SK-N-SH (cell line): ENCODE measurements around the gene PPP1R1C. TPM values are rescaled to one million over a fixed set of nuclear protein-coding genes. Genes with fewer than 3 reads are reported as not detected.
A peak's percentile ranks its signal among the peaks of the same experiment; 100 is the strongest.

Experiments used
- CTCF ChIA-PET: fragments of 300-600, 350-600 bp; formaldehyde crosslinking; extraction: SDS; loops from one replicate; lab custom pipeline; 2021; lab: Yijun Ruan, JAX
- POLR2A ChIA-PET: fragments of 350-600 bp; sonication (Branson Sonifier 250); formaldehyde crosslinking; extraction: SDS; loops from one replicate; lab custom pipeline; 2020; ENCODE audit warnings: antibody characterized with exemption, inconsistent platforms; lab: Yijun Ruan, JAX
- DNase-seq: peaks from one replicate; pipeline ENCODE4 v3.0.0; 2012
- H2AFZ ChIP-seq: fragments of 200-600 bp; sonication (generic); 2 replicates; pipeline ENCODE4 v1.8.1; 2016; ENCODE audit warnings: antibody characterized with exemption, mild to moderate bottlenecking, low read depth
- H3F3A ChIP-seq: fragments of 200-600 bp; sonication (generic); replicated peaks from 2 replicates; pipeline ENCODE3; 2016; ENCODE audit warnings: antibody characterized with exemption, mild to moderate bottlenecking; ENCODE audit not compliant: insufficient read depth
- H3K27ac ChIP-seq, 2 experiments: fragments of 200-500 bp in 1 of 2; fragments of 200-600 bp in 1 of 2; sonication (Bioruptor generic) in 1 of 2; sonication (generic), shearing (Covaris generic) in 1 of 2; 2 replicates each; pipeline versions ENCODE4 v1.5.1 to v1.6.1; 2014 to 2016; ENCODE audit warnings: low read depth in 2 of 2, inconsistent platforms in 1 of 2, low read length in 1 of 2, mild to moderate bottlenecking in 1 of 2, mixed read lengths in 1 of 2
- H3K27me3 ChIP-seq: fragments of 200-600 bp; sonication (generic), shearing (Covaris generic); 2 replicates; pipeline ENCODE4 v1.6.1; 2016; ENCODE audit warnings: mixed run types; ENCODE audit not compliant: insufficient read depth
- H3K36me3 ChIP-seq, 2 experiments: fragments of 200-500 bp in 1 of 2; fragments of 200-600 bp in 1 of 2; sonication (Bioruptor generic) in 1 of 2; sonication (generic) in 1 of 2; replicated peaks in 1 of 2; 2 replicates each; pipeline versions ENCODE3 to v1.5.1; 2014 to 2016; ENCODE audit warnings: low read length in 1 of 2, mild to moderate bottlenecking in 1 of 2; ENCODE audit not compliant: insufficient read depth in 2 of 2, control insufficient read depth in 1 of 2
- H3K4me1 ChIP-seq, 2 experiments: fragments of 200-500 bp in 1 of 2; fragments of 200-600 bp in 1 of 2; sonication (Bioruptor generic) in 1 of 2; sonication (generic), shearing (Covaris generic) in 1 of 2; 2 replicates each; pipeline versions ENCODE4 v1.5.1 to v1.6.1; 2014 to 2016; ENCODE audit warnings: low read depth in 1 of 2, low read length in 1 of 2, mixed run types in 1 of 2; ENCODE audit not compliant: insufficient read depth in 2 of 2, control insufficient read depth in 1 of 2
- H3K4me2 ChIP-seq: fragments of 200-600 bp; sonication (generic), shearing (Covaris generic); 2 replicates; pipeline ENCODE4 v1.6.1; 2017; ENCODE audit warnings: mixed run types
- H3K4me3 ChIP-seq, 2 experiments: fragments of 200-500 bp in 1 of 2; fragments of 200-600 bp in 1 of 2; sonication (Bioruptor generic) in 1 of 2; sonication (generic), shearing (Covaris generic) in 1 of 2; 2 replicates each; pipeline versions ENCODE4 v1.5.1 to v1.8.1; 2014 to 2016; ENCODE audit warnings: low read depth in 2 of 2, inconsistent platforms in 1 of 2, low read length in 1 of 2, mild to moderate bottlenecking in 1 of 2, mixed read lengths in 1 of 2, moderate library complexity in 1 of 2
- H3K79me2 ChIP-seq: fragments of 200-600 bp; sonication (generic); 2 replicates; pipeline ENCODE4 v1.8.1; 2017; ENCODE audit warnings: mild to moderate bottlenecking; ENCODE audit not compliant: insufficient read depth
- H3K9ac ChIP-seq: fragments of 200-600 bp; sonication (generic); 2 replicates; pipeline ENCODE4 v1.6.1; 2017; ENCODE audit warnings: mixed run types
- H3K9me2 ChIP-seq: fragments of 200-600 bp; sonication (generic); 2 replicates; pipeline ENCODE4 v1.6.1; 2017; ENCODE audit warnings: mixed run types
- H3K9me3 ChIP-seq: fragments of 200-600 bp; sonication (generic); 2 replicates; pipeline ENCODE4 v1.6.1; 2017; ENCODE audit warnings: mixed run types, mild to moderate bottlenecking, moderate library complexity
- H4K20me1 ChIP-seq: fragments of 200-600 bp; sonication (generic); 2 replicates; pipeline ENCODE4 v1.6.1; 2017; ENCODE audit warnings: mild to moderate bottlenecking, mixed run types; ENCODE audit not compliant: insufficient read depth
- CHD2 ChIP-seq: fragments of 150-350 bp; IDR thresholded peaks from 2 replicates; pipeline ENCODE4 v1.6.1; 2018; ENCODE audit warnings: low read length; ENCODE audit not compliant: partially characterized antibody
- EZH2phosphoT487 ChIP-seq: fragments of 200-600 bp; sonication (generic); IDR thresholded peaks from 2 replicates; pipeline ENCODE4 v1.6.1; 2017; ENCODE audit warnings: low read depth, mixed run types, mild to moderate bottlenecking, antibody characterized with exemption, moderate library complexity, borderline replicate concordance
- FOSL2 ChIP-seq: IDR thresholded peaks from 2 replicates; pipeline ENCODE4 v1.4.0; 2012; ENCODE audit warnings: low read depth, mild to moderate bottlenecking, moderate library complexity, borderline replicate concordance
- FOXJ3 ChIP-seq: sonication (generic); formaldehyde crosslinking; IDR thresholded peaks from 2 replicates; pipeline ENCODE4 v1.5.1; 2020; ENCODE audit warnings: mild to moderate bottlenecking, missing genetic modification reagents
- JUND ChIP-seq: IDR thresholded peaks from 2 replicates; pipeline ENCODE4 v1.4.0; 2012
- POLR2AphosphoS5 ChIP-seq: IDR thresholded peaks from 2 replicates; pipeline ENCODE4 v1.6.1; 2012; ENCODE audit warnings: low read depth, low read length
- SMC3 ChIP-seq: IDR thresholded peaks from 2 replicates; pipeline ENCODE4 v1.6.1; 2012; ENCODE audit warnings: low read depth, low read length, improper control_type of control experiment
- TAF1 ChIP-seq: IDR thresholded peaks from 2 replicates; pipeline ENCODE4 v1.6.1; 2012; ENCODE audit warnings: low read depth, mild to moderate bottlenecking, low read length, moderate library complexity, borderline replicate concordance
- TCF12 ChIP-seq: IDR thresholded peaks from 2 replicates; pipeline ENCODE4 v1.4.0; 2012
- WGBS: methylation state at CpG from one replicate; pipeline ENCODE4 v1.1.6; 2017; ENCODE audit warnings: low lambda C conversion rate; 5-methylcytosine and 5-hydroxymethylcytosine counted together
- polyA plus RNA-seq, 3 experiments: library from polyadenylated mRNA; depleted of rRNA; stranded (reverse); fragments of >200 nt; gene quantifications; 2 replicates each; pipeline ENCODE4 v1.2.3, GENCODE V29; 2012
- TF ChIP-seq, protein P1 (sequence below): IDR thresholded peaks from 2 replicates; pipeline ENCODE4 v1.4.0; 2012; ENCODE audit warnings: low read depth, borderline replicate concordance
- TF ChIP-seq, protein P2 (sequence below): fragments of 200-600 bp; sonication (generic); IDR thresholded peaks from 2 replicates; pipeline ENCODE4 v1.6.1; 2017; ENCODE audit warnings: antibody characterized with exemption, mild to moderate bottlenecking, moderate library complexity
- TF ChIP-seq, protein P3 (sequence below): IDR thresholded peaks from 2 replicates; pipeline ENCODE4; 2012

Gene PPP1R1C
- polyA plus RNA-seq, 1 of the 3 experiments (the other 2 are of a cell fraction): 0.41 TPM

DNA sequence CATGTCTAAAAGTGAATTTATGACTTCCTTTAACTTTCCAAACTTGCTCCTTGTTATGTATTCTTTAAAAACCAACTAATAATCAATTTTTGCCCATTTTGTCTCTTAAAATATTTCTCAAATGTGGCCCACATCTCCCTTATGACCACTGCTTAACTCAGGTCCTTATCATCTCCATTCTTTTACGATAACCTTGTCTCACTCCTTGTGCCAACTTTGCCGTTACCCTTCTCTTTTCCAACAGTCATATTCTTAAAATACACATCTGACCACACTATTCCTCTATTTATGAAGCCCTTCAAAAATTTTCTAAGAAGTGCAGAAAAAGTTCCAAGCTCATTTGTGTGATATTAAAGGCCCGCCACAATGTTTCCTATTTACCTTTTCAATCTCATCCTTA is 47.8 kb downstream of the PPP1R1C start:
- Histone ChIP-seq H3K9me2 (no peaks in the 10 kb centered on the region), H3K27ac (no peak overlapping the region), H3K9ac (no peak overlapping the region), H3K36me3 (no peaks in the 10 kb centered on the region), H3K4me2 (no peak overlapping the region), H3K4me1 (no peaks in the 10 kb centered on the region), H3K9me3 (no peaks in the 10 kb centered on the region), H2AFZ (no peak overlapping the region), H3K27me3 (no peaks in the 10 kb centered on the region)
- no peak for DNase-seq
- no peak for TF ChIP-seq CHD2
- TF ChIP-seq FOXJ3 (CRISPR knock-in tag): no peak
- TF ChIP-seq SMC3: no peak
- TF ChIP-seq, protein P1, sequence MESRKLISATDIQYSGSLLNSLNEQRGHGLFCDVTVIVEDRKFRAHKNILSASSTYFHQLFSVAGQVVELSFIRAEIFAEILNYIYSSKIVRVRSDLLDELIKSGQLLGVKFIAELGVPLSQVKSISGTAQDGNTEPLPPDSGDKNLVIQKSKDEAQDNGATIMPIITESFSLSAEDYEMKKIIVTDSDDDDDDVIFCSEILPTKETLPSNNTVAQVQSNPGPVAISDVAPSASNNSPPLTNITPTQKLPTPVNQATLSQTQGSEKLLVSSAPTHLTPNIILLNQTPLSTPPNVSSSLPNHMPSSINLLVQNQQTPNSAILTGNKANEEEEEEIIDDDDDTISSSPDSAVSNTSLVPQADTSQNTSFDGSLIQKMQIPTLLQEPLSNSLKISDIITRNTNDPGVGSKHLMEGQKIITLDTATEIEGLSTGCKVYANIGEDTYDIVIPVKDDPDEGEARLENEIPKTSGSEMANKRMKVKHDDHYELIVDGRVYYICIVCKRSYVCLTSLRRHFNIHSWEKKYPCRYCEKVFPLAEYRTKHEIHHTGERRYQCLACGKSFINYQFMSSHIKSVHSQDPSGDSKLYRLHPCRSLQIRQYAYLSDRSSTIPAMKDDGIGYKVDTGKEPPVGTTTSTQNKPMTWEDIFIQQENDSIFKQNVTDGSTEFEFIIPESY: no peak
- TF ChIP-seq, protein P2, sequence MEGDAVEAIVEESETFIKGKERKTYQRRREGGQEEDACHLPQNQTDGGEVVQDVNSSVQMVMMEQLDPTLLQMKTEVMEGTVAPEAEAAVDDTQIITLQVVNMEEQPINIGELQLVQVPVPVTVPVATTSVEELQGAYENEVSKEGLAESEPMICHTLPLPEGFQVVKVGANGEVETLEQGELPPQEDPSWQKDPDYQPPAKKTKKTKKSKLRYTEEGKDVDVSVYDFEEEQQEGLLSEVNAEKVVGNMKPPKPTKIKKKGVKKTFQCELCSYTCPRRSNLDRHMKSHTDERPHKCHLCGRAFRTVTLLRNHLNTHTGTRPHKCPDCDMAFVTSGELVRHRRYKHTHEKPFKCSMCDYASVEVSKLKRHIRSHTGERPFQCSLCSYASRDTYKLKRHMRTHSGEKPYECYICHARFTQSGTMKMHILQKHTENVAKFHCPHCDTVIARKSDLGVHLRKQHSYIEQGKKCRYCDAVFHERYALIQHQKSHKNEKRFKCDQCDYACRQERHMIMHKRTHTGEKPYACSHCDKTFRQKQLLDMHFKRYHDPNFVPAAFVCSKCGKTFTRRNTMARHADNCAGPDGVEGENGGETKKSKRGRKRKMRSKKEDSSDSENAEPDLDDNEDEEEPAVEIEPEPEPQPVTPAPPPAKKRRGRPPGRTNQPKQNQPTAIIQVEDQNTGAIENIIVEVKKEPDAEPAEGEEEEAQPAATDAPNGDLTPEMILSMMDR: no peak
- no peak for TF ChIP-seq POLR2AphosphoS5
- TF ChIP-seq EZH2phosphoT487: no peak
- TF ChIP-seq, all 33 proteins: peak for 0
- POLR2A ChIA-PET: no interaction called here
- H3K79me2 ChIP-seq: no peaks in the 10 kb centered on the region
- H4K20me1 ChIP-seq: no peaks in the 10 kb centered on the region
- no peaks in the 10 kb centered on the region for H3F3A ChIP-seq
- 89% methylated on average over 3 of the region's 3 CpGs for WGBS
- CTCF ChIA-PET: no interaction called here
- no peak overlapping the region for H3K4me3 ChIP-seq

DNA sequence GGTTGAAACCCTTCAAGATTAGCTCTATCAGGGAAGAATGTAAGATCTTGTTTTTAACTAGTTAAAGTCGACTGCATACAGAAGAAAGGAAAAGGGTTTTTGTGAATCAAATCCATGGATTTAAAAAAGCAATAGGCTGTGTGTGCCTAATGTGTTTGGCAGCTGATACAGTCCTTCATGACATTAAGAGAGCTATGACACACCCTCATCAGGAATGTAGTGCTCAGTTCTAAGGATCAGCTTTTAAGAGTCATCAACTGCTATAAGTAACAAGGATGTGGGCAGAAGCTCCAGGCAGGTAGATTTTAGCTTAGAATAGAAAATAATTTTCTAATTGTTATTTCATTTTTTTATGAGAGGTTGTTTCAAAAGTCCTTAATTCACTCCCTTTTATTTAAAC is 52.9 kb downstream of the PPP1R1C start:
- DNase-seq: no peak
- Histone ChIP-seq H3K4me3 (no peak overlapping the region), H3K9me2 (no peaks in the 10 kb centered on the region), H3K9ac (no peak overlapping the region)
- WGBS: 25% methylated on average over 1 of the region's 1 CpG
- CTCF ChIA-PET: interaction anchor here (0.6 to 1.2 kb wide), 3 partner anchors 20 to 135 kb away, joined by 3 read pairs; no protein-coding TSS in a partner anchor
- 0 out of 2 replicates have a peak, but pooled peaks have one; percentile 11 for TF ChIP-seq TCF12
- TF ChIP-seq TAF1: no peak
- TF ChIP-seq JUND: peak; percentile 33; the same call in 1 of the 2 replicates
- TF ChIP-seq, protein P3, sequence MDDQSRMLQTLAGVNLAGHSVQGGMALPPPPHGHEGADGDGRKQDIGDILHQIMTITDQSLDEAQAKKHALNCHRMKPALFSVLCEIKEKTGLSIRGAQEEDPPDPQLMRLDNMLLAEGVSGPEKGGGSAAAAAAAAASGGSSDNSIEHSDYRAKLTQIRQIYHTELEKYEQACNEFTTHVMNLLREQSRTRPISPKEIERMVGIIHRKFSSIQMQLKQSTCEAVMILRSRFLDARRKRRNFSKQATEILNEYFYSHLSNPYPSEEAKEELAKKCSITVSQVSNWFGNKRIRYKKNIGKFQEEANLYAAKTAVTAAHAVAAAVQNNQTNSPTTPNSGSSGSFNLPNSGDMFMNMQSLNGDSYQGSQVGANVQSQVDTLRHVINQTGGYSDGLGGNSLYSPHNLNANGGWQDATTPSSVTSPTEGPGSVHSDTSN: peak; percentile 21; the same call in 1 of the 2 replicates
- TF ChIP-seq FOSL2: peak; percentile 18
- TF ChIP-seq, all 33 proteins: peak for 4
- no peak overlapping the region for H3K27ac ChIP-seq
- no peaks in the 10 kb centered on the region for H3K79me2 ChIP-seq
- no peaks in the 10 kb centered on the region for H4K20me1 ChIP-seq
- no peaks in the 10 kb centered on the region for H3K27me3 ChIP-seq
- no peaks in the 10 kb centered on the region for H3K4me1 ChIP-seq
- no peaks in the 10 kb centered on the region for H3K36me3 ChIP-seq
- H3K9me3 ChIP-seq: no peaks in the 10 kb centered on the region
- H3F3A ChIP-seq: peaks cover 6% of the 10 kb centered on the region
- POLR2A ChIA-PET: no interaction called here
- no peak overlapping the region for H3K4me2 ChIP-seq
- H2AFZ ChIP-seq: no peak overlapping the region
